Measurements from ENCODE around the gene IL9. TPM values are rescaled to one million over a fixed set of nuclear protein-coding genes. Genes with fewer than 3 reads are reported as not detected.

IL9 gene
- total and polyA plus RNA-seq, 4 donors, result not detected

DNA sequence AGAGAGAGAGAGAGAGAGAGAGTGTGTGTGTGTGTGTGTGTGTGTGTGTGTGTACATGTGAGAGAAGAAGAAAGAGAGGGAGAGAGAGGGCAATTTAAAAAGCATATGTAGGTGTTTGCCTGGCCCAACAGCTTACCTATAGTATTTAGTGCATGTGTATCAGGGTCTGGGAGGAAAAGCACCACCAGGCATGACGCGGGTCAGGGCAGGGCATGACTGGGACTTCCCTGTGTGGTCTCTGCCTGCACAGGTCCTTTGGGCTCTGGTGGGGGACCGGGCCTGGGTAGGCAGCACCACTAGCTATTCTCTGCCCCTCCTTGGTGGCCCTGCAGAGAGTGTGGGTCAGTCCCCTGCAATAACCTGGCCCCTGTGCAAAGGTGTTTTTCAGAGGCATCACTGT lies 16.1 kb downstream of the IL9 start:
- DNase-seq (no peak), ATAC-seq (ENCODE audit: low FRiP score) (no peak)
- Histone ChIP-seq H3K4me1 (ENCODE audit: control insufficient read depth in 1 of 2, insufficient read depth in 2 of 2, low read length in 2 of 2) (no peaks in the 10 kb centered on the region), H3K9me3 (ENCODE audit: control insufficient read depth, low read length) (no peaks in the 10 kb centered on the region), H3K27ac (ENCODE audit: low read depth in 1 of 2, low read length in 2 of 2) (no peak overlapping the region), H3K4me3 (ENCODE audit: low read length in 2 of 2) (no peak overlapping the region), H3K36me3 (ENCODE audit: control insufficient read depth in 1 of 2, insufficient read depth in 2 of 2, low read length in 1 of 2) (no peaks in the 10 kb centered on the region), H3K27me3 (ENCODE audit: control insufficient read depth in 1 of 2, insufficient read depth in 2 of 2, low read length in 1 of 2) (no peaks in the 10 kb centered on the region)
- intact Hi-C loops (cut with DNase I), result no loop called here
- 97% methylated on average over 3 of the region's 3 CpGs for WGBS, 2 donors

GRCh38 chr5:135878156-135878620 lies 17.5 kb downstream of the IL9 start:
- Histone ChIP-seq H3K36me3 (ENCODE audit: control insufficient read depth in 1 of 2, insufficient read depth in 2 of 2, low read length in 1 of 2) (no peaks in the 10 kb centered on the region), H3K27me3 (ENCODE audit: control insufficient read depth in 1 of 2, insufficient read depth in 2 of 2, low read length in 1 of 2) (no peaks in the 10 kb centered on the region), H3K4me3 (ENCODE audit: low read length in 2 of 2) (no peak overlapping the region), H3K27ac (ENCODE audit: low read depth in 1 of 2, low read length in 2 of 2) (no peak overlapping the region), H3K9me3 (ENCODE audit: control insufficient read depth, low read length) (no peaks in the 10 kb centered on the region), H3K4me1 (ENCODE audit: control insufficient read depth in 1 of 2, insufficient read depth in 2 of 2, low read length in 2 of 2) (no peaks in the 10 kb centered on the region)
- DNase-seq (no peak), ATAC-seq (ENCODE audit: low FRiP score) (no peak)
- intact Hi-C loops (cut with DNase I), result no loop called here
- 55 to 60% methylated on average over 4 of the region's 4 CpGs for WGBS, 2 donors

DNA sequence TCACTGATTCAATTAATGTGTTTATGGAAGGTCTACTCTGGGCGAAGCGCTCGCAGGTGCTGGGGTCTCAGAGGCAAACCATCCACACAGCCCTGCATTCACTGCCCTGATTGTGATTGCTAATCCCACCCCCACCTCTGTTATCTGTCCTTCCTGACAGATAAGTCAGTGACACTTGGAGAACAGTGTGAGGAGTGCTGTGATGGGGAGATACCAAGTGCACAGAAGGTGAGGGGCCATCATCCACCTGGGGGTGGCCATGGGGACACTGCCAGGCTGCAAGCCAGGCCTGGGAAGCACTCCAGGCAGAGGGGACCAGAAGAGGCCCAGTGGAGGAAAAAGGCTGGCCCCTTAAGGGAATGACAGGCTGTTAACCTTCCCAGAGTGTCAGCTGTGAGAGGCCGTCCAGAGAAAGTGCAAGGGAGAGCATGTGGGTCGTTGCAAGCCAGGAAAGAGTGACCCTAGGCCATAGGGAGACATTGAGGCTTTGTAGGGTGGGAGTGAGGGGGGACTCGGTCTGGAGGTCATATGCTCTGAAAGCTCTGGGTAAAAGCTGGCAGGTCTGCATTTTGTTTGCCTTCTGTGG lies 18.0 kb downstream of the IL9 start:
- Histone ChIP-seq H3K4me3 (ENCODE audit: low read length in 2 of 2) (no peak overlapping the region), H3K27me3 (ENCODE audit: control insufficient read depth in 1 of 2, insufficient read depth in 2 of 2, low read length in 1 of 2) (no peaks in the 10 kb centered on the region), H3K4me1 (ENCODE audit: control insufficient read depth in 1 of 2, insufficient read depth in 2 of 2, low read length in 2 of 2) (no peaks in the 10 kb centered on the region), H3K9me3 (ENCODE audit: control insufficient read depth, low read length) (no peaks in the 10 kb centered on the region), H3K36me3 (ENCODE audit: control insufficient read depth in 1 of 2, insufficient read depth in 2 of 2, low read length in 1 of 2) (no peaks in the 10 kb centered on the region), H3K27ac (ENCODE audit: low read depth in 1 of 2, low read length in 2 of 2) (no peak overlapping the region)
- intact Hi-C loops (cut with DNase I), result no loop called here
- WGBS, 2 donors, result 83 to 85% methylated on average over 6 of the region's 6 CpGs
- DNase-seq, result no peak
- ATAC-seq (ENCODE audit: low FRiP score), result no peak

DNA sequence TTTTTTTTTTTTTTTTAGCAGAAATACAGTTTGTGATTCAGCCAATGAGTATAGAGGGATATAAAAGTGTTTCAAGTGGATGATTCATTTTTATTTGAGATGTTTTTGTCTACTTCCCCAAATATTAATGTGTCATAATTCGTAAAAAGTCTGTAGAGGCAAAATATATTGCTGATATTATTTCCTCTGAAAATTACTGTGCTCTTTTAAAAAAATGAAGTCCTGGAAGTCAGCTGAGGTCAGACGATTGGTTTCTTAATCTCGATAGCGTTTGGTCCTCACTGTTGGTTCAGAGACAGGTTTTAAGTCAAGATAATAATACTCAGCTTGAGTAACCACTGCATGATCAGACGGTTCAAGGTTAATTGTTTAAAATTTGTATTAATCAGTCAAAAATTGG lies 19.5 kb downstream of the IL9 start:
- WGBS, 2 donors, result 69 to 77% methylated on average over 5 of the region's 5 CpGs
- ATAC-seq (ENCODE audit: low FRiP score), result no peak
- Histone ChIP-seq H3K27me3 (ENCODE audit: control insufficient read depth in 1 of 2, insufficient read depth in 2 of 2, low read length in 1 of 2) (no peaks in the 10 kb centered on the region), H3K9me3 (ENCODE audit: control insufficient read depth, low read length) (no peaks in the 10 kb centered on the region), H3K27ac (ENCODE audit: low read depth in 1 of 2, low read length in 2 of 2) (no peak overlapping the region), H3K4me3 (ENCODE audit: low read length in 2 of 2) (no peak overlapping the region), H3K36me3 (ENCODE audit: control insufficient read depth in 1 of 2, insufficient read depth in 2 of 2, low read length in 1 of 2) (no peaks in the 10 kb centered on the region), H3K4me1 (ENCODE audit: control insufficient read depth in 1 of 2, insufficient read depth in 2 of 2, low read length in 2 of 2) (no peaks in the 10 kb centered on the region)
- intact Hi-C loops (cut with DNase I), result no loop called here
- no peak for DNase-seq

- no peaks in the 10 kb centered on the region for H3K27me3 ChIP-seq (ENCODE audit: control insufficient read depth in 1 of 2, insufficient read depth in 2 of 2, low read length in 1 of 2)
- intact Hi-C loops (cut with DNase I), result no loop called here
- ATAC-seq (ENCODE audit: low FRiP score) (no peak), DNase-seq (no peak)
- H3K4me1 ChIP-seq (ENCODE audit: control insufficient read depth in 1 of 2, insufficient read depth in 2 of 2, low read length in 2 of 2), result no peaks in the 10 kb centered on the region
- H3K9me3 ChIP-seq (ENCODE audit: control insufficient read depth, low read length), result no peaks in the 10 kb centered on the region
- 87% methylated on average over 3 of the region's 3 CpGs for WGBS, 2 donors
- no peaks in the 10 kb centered on the region for H3K36me3 ChIP-seq (ENCODE audit: control insufficient read depth in 1 of 2, insufficient read depth in 2 of 2, low read length in 1 of 2)
- H3K4me3 ChIP-seq (ENCODE audit: low read length in 2 of 2), result no peak overlapping the region
- H3K27ac ChIP-seq (ENCODE audit: low read depth in 1 of 2, low read length in 2 of 2), result no peak overlapping the region
These were observed 20.1 kb downstream of the IL9 start for GRCh38 chr5:135875567-135875966.

DNA sequence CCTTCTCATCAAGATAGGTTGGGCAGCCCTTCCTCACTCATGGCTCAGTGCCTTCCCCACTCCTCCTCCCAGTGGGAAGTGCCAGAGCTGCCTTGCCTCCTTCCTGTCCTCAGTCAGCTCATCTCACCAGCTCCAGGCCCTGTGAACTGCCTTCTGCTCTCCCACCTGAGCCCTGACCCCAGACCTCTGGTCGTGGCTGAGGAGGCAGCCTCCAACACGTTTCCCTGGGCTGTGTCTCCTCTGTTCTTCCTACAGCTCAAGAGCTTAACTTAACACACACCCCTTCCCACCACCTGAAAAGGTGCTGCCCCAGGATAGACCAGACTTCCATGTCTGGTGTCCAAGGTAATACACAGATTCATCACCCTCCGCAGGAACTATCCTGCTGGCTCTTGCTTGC lies 21.2 kb downstream of the IL9 start:
- Histone ChIP-seq H3K36me3 (ENCODE audit: control insufficient read depth in 1 of 2, insufficient read depth in 2 of 2, low read length in 1 of 2) (no peaks in the 10 kb centered on the region), H3K27ac (ENCODE audit: low read depth in 1 of 2, low read length in 2 of 2) (no peak overlapping the region), H3K4me1 (ENCODE audit: control insufficient read depth in 1 of 2, insufficient read depth in 2 of 2, low read length in 2 of 2) (no peaks in the 10 kb centered on the region), H3K4me3 (ENCODE audit: low read length in 2 of 2) (no peak overlapping the region), H3K27me3 (ENCODE audit: control insufficient read depth in 1 of 2, insufficient read depth in 2 of 2, low read length in 1 of 2) (no peaks in the 10 kb centered on the region), H3K9me3 (ENCODE audit: control insufficient read depth, low read length) (no peaks in the 10 kb centered on the region)
- ATAC-seq (ENCODE audit: low FRiP score) (no peak), DNase-seq (no peak)
- WGBS, 2 donors, result 73 to 74% methylated on average over 3 of the region's 3 CpGs
- intact Hi-C loops (cut with DNase I), result no loop called here

DNA sequence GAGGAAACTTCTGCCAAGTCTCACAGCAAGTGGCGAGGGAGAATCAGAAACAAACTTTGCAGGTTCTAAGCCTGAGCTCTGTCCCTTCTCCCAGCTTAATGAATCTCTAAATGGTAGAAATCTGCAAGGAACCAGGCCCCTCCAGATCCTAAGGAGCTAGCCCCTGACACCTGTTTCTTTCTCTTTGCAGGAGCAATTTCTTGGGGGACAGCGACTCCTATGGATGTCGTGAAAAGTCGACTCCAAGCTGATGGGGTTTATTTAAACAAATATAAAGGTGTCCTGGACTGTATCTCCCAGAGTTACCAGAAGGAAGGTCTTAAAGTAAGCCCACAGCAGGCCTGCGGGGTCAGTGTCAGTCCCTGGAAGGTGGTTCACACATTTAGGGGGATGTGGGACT lies 21.8 kb downstream of the IL9 start:
- Histone ChIP-seq H3K4me3 (ENCODE audit: low read length in 2 of 2) (no peak overlapping the region), H3K9me3 (ENCODE audit: control insufficient read depth, low read length) (no peaks in the 10 kb centered on the region), H3K36me3 (ENCODE audit: control insufficient read depth in 1 of 2, insufficient read depth in 2 of 2, low read length in 1 of 2) (no peaks in the 10 kb centered on the region), H3K4me1 (ENCODE audit: control insufficient read depth in 1 of 2, insufficient read depth in 2 of 2, low read length in 2 of 2) (no peaks in the 10 kb centered on the region), H3K27ac (ENCODE audit: low read depth in 1 of 2, low read length in 2 of 2) (no peak overlapping the region), H3K27me3 (ENCODE audit: control insufficient read depth in 1 of 2, insufficient read depth in 2 of 2, low read length in 1 of 2) (no peaks in the 10 kb centered on the region)
- intact Hi-C loops (cut with DNase I), result no loop called here
- ATAC-seq (ENCODE audit: low FRiP score) (no peak), DNase-seq (no peak)
- whole genome bisulfite sequencing, 2 donors, result 82 to 88% methylated on average over 5 of the region's 5 CpGs

DNA sequence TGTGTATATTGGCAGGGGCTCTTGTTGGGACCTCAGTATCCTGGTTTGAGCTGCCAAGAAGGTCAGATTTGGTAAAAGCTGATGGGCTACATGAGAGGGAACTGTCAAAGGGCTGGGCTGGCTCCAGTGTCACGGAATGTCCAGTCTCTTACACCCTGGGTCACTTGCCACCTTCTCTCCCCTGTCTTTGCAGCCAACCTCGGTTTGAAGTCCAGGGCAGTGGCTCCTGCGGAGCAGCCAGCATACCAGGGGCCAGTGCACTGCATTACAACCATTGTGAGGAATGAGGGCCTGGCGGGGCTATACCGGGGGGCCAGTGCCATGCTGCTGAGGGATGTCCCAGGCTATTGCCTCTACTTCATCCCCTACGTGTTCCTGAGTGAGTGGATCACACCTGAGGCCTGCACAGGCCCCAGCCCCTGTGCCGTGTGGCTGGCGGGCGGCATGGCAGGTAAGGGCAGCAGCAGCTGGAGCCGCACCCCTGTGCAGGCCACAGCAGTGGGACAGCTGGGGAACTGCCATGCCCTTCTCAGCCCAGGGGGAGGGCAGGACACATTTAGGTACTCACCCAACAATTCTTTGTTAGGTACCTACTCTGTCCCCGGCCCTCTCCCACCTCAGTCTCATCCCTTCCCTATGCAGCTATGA lies 24.2 kb downstream of the IL9 start:
- Histone ChIP-seq H3K4me1 (ENCODE audit: control insufficient read depth in 1 of 2, insufficient read depth in 2 of 2, low read length in 2 of 2) (no peaks in the 10 kb centered on the region), H3K9me3 (ENCODE audit: control insufficient read depth, low read length) (no peaks in the 10 kb centered on the region), H3K36me3 (ENCODE audit: control insufficient read depth in 1 of 2, insufficient read depth in 2 of 2, low read length in 1 of 2) (no peaks in the 10 kb centered on the region), H3K27me3 (ENCODE audit: control insufficient read depth in 1 of 2, insufficient read depth in 2 of 2, low read length in 1 of 2) (no peaks in the 10 kb centered on the region), H3K4me3 (ENCODE audit: low read length in 2 of 2) (no peak overlapping the region), H3K27ac (ENCODE audit: low read depth in 1 of 2, low read length in 2 of 2) (no peak overlapping the region)
- no peak for DNase-seq
- intact Hi-C loops (cut with DNase I), result no loop called here
- WGBS, 2 donors, result 73 to 77% methylated on average over 11 of the region's 11 CpGs
- no peak for ATAC-seq (ENCODE audit: low FRiP score)

GRCh38 chr5:135869935-135870334 lies 25.7 kb downstream of the IL9 start:
- DNase-seq (no peak), ATAC-seq (ENCODE audit: low FRiP score) (no peak)
- H3K4me1 ChIP-seq (ENCODE audit: control insufficient read depth in 1 of 2, insufficient read depth in 2 of 2, low read length in 2 of 2), result no peaks in the 10 kb centered on the region
- intact Hi-C loops (cut with DNase I), result no loop called here
- H3K9me3 ChIP-seq (ENCODE audit: control insufficient read depth, low read length), result no peaks in the 10 kb centered on the region
- no peaks in the 10 kb centered on the region for H3K27me3 ChIP-seq (ENCODE audit: control insufficient read depth in 1 of 2, insufficient read depth in 2 of 2, low read length in 1 of 2)
- H3K27ac ChIP-seq (ENCODE audit: low read depth in 1 of 2, low read length in 2 of 2), result no peak overlapping the region
- 62 to 74% methylated on average over 3 of the region's 3 CpGs for WGBS, 2 donors
- no peaks in the 10 kb centered on the region for H3K36me3 ChIP-seq (ENCODE audit: control insufficient read depth in 1 of 2, insufficient read depth in 2 of 2, low read length in 1 of 2)
- no peak overlapping the region for H3K4me3 ChIP-seq (ENCODE audit: low read length in 2 of 2)
